Muscle layer of duodenum (tissue), 2 donors: ENCODE data around the gene WDR74.
A peak's percentile ranks its signal among the peaks of the same experiment; 100 is the strongest.

Experiments
- H3K27ac ChIP-seq: one replicate; pipeline ENCODE4 v1.7.0; 2013; ENCODE audit warnings: mild to moderate bottlenecking, low read length
- H3K27me3 ChIP-seq: one replicate; pipeline ENCODE4 v1.7.0; 2013; ENCODE audit warnings: low read depth, mild to moderate bottlenecking, control low read depth, low read length
- H3K36me3 ChIP-seq, 2 donors: one replicate each; pipeline ENCODE4 v1.7.0; 2013; ENCODE audit warnings: low read length in 2 of 2, control low read depth in 1 of 2, mild to moderate bottlenecking in 1 of 2; ENCODE audit not compliant: insufficient read depth in 2 of 2, control insufficient read depth in 1 of 2
- H3K4me1 ChIP-seq, 2 donors: one replicate each; pipeline ENCODE4 v1.7.0; 2013; ENCODE audit warnings: low read length in 2 of 2, mild to moderate bottlenecking in 2 of 2, control low read depth in 1 of 2, moderate library complexity in 1 of 2; ENCODE audit not compliant: insufficient read depth in 2 of 2, control insufficient read depth in 1 of 2
- H3K4me3 ChIP-seq, 2 donors: one replicate each; pipeline ENCODE4 v1.7.0; 2013; ENCODE audit warnings: low read length in 2 of 2, low read depth in 1 of 2, mild to moderate bottlenecking in 1 of 2
- H3K9me3 ChIP-seq, 2 donors: one replicate each; pipeline ENCODE4 v1.7.0; 2013; ENCODE audit warnings: low read length in 2 of 2, control low read depth in 1 of 2, mild to moderate bottlenecking in 1 of 2; ENCODE audit not compliant: control insufficient read depth in 1 of 2
- donor health status: healthy.

WDR74 gene

DNA sequence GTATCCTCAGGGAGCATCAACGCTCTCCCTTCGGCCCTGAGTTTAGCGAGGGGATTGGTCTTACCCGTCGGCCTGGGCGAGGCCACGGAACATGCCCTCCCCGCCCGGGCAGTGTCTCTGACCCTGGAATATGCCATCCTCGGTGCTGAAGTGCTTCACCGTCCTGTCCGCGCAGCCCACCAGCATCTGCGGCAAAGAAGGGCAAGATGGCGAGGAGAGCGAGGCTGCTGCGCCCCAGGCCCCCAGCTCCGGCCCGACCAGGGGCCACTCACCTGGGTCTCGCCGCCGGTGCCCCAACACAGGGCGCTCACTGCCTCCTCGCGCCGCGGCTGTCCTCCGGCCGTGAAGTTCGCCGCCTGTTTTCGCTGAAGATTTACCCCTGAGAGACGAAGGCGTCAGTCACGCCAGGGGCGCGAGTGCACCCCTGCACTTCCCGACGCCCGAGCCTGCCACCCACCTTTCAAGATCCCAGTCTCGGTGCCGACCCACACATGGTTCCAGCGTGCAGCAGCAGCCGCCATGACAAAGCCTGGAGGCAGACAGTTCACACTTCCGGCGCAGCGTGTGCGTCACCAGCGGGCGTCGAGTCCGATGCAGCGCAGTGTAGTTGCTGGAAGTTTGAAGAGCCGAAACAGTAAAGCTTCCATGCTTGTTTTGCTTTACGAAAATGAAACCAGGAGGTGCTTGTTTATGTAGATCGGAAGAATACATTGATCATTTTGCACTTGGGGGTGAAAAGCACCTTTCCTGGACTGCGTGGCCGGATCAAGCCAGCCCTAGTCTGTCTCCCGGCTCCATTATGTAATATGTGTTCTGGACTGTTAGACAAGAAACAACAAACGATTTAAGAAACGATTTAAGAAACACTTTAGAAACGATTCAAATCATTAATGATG is at the start of gene WDR74:
Gene WDR74 (minus strand): TSS at position 541 of the 896 bp plus-strand sequence. CDS start 20 bp downstream, at position 521.
- Histone ChIP-seq H3K27ac (peak within 1 kb of the TSS; percentile 97), H3K27me3 (no peaks in the 10 kb centered on the region), H3K9me3 (no peaks in the 10 kb centered on the region), H3K4me1 (peaks cover 3 to 9% of the 10 kb centered on the region in 2 donors), H3K4me3 (peak within 1 kb of the TSS; percentile 89 to 99), H3K36me3 (peaks cover 15 to 28% of the 10 kb centered on the region in 2 donors)

DNA sequence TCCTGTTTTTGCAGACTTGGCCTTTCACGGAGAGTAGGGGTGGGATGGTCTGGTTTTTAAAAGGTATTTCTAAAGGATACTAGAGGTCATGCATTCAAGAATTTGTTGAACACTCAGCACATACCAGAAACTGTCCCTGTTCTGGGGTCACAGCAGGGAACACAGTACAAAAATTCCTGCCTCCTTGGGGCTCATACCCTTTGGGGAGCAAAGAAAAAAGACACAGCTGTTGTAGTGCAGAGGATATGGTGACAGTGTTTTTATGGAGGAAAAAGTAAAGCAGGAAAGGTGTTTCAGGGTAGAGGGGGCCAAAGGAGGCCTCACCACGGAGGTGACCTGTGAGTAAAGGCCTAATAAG is 49.7 kb upstream of the WDR74 start:
- peaks cover 42 to 54% of the 10 kb centered on the region in 2 donors for H3K36me3 ChIP-seq
- H3K9me3 ChIP-seq: no peaks in the 10 kb centered on the region
- H3K27ac ChIP-seq: no peak overlapping the region
- H3K27me3 ChIP-seq: no peaks in the 10 kb centered on the region
- H3K4me3 ChIP-seq: no peak overlapping the region
- H3K4me1 ChIP-seq: peaks cover 9 to 14% of the 10 kb centered on the region in 2 donors

DNA sequence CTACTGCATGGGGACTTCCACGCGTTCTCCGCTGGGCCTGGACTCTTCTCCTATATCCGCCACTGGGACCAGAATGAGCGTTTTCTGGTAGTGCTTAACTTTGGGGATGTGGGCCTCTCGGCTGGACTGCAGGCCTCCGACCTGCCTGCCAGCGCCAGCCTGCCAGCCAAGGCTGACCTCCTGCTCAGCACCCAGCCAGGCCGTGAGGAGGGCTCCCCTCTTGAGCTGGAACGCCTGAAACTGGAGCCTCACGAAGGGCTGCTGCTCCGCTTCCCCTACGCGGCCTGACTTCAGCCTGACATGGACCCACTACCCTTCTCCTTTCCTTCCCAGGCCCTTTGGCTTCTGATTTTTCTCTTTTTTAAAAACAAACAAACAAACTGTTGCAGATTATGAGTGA is 49.0 kb upstream of the WDR74 start:
- no peak overlapping the region for H3K27ac ChIP-seq
- no peaks in the 10 kb centered on the region for H3K9me3 ChIP-seq
- H3K36me3 ChIP-seq: peaks cover 49 to 61% of the 10 kb centered on the region in 2 donors
- H3K27me3 ChIP-seq: no peaks in the 10 kb centered on the region
- H3K4me1 ChIP-seq: peaks cover 13 to 21% of the 10 kb centered on the region in 2 donors
- H3K4me3 ChIP-seq: no peak overlapping the region

DNA sequence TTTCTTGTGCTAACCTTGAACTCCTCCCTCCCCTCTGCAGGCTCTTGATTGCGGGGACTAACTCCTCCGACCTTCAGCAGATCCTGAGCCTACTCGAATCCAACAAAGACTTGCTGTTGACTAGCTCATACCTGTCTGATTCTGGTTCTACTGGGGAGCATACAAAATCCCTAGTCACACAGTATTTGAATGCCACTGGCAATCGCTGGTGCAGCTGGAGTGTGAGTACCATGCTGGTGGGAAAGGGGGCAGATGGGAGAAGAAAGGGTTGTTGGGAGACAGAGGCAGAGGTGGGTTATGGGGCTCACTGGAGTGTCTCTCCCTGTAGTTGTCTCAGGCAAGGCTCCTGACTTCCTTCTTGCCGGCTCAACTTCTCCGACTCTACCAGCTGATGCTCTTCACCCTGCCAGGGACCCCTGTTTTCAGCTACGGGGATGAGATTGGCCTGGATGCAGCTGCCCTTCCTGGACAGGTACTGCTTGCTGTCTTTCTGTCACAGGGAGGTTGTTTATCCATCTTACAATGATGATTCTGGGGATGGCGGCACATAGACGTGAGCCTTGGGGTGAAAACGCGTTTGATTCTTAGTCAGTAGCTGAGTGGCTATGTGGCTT is 45.9 kb upstream of the WDR74 start:
- peaks cover 22 to 38% of the 10 kb centered on the region in 2 donors for H3K4me1 ChIP-seq
- H3K4me3 ChIP-seq: no peak overlapping the region
- H3K36me3 ChIP-seq: peaks cover 58 to 86% of the 10 kb centered on the region in 2 donors
- H3K27ac ChIP-seq: no peak overlapping the region
- no peaks in the 10 kb centered on the region for H3K9me3 ChIP-seq
- no peaks in the 10 kb centered on the region for H3K27me3 ChIP-seq

DNA sequence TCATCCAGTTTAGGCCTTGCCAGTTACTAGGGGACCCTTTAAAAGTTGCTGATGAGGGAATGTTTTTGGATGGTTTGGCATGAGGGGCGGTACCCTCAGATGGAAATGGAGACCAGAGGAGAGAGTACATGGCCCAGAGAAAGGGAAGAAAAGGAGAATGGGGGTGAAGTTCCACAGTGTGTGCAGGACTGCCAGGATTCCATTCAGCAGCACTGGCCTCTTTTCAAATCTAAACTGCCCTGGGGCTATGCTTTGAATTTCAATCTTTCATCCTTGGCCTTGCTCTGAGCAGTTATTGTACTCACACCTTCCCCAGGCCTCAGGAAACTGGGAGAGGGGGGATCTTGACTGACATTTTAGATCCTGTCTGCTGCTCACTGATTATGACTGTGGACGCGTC is 44.3 kb upstream of the WDR74 start:
- H3K4me3 ChIP-seq: peak overlapping the region in 1 of 2 donors; percentile 97
- H3K36me3 ChIP-seq: peaks cover 49 to 76% of the 10 kb centered on the region in 2 donors
- peak overlapping the region; percentile 99 for H3K27ac ChIP-seq
- H3K4me1 ChIP-seq: peaks cover 25 to 50% of the 10 kb centered on the region in 2 donors
- H3K27me3 ChIP-seq: no peaks in the 10 kb centered on the region
- no peaks in the 10 kb centered on the region for H3K9me3 ChIP-seq

DNA sequence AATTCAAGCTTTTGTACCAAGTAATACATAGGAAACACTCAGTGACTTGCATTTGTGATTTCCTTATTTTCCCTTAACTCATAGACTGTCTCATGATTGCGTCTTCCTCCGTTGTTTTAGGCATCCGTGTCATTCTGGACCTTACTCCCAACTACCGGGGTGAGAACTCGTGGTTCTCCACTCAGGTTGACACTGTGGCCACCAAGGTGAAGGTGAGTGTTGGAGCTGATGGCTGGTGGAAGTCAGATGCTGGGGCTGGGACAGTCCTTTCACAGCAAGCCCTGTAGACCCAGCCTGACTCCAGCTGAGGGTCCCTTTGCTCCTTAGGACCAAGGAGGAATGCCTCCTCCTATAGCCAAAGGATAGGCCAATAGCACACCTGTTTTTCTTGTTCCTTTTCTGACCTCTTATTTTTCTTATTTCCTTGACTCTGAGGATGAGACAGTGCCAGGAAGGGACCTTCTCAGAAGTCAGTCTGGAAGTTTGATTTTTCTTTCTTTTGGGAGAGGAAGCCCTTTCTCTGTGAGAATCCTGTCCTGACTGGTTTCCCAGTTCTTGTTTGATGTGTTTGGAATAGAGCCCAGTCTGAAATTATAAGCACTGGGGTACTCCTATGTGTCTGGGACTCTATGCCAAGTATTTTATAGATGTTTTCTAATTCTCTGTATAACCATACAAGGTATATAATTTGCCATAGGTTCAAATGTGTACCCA is 43.6 kb upstream of the WDR74 start:
- H3K27ac ChIP-seq: peak overlapping the region; percentile 99
- H3K9me3 ChIP-seq: no peaks in the 10 kb centered on the region
- H3K4me1 ChIP-seq: peaks cover 25 to 50% of the 10 kb centered on the region in 2 donors
- H3K36me3 ChIP-seq: peaks cover 41 to 69% of the 10 kb centered on the region in 2 donors
- H3K27me3 ChIP-seq: no peaks in the 10 kb centered on the region
- H3K4me3 ChIP-seq: peak overlapping the region; percentile 94 to 97

DNA sequence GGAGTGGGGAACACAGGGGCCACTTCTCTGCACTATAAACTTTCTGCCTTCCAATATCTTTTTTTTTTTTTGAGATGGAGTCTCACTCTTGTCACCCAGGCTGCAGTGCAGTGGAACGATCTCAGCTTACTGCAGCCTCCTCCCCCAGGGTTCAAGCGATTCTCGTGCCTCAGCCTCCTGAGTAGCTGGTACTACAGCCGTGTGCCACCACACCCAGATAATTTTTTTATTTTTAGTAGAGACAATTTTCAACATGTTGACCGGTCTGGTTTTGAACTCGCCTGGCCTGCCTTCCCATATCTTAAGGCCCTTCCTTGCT is 43.0 kb upstream of the WDR74 start:
- peak overlapping the region; percentile 94 to 97 for H3K4me3 ChIP-seq
- no peaks in the 10 kb centered on the region for H3K9me3 ChIP-seq
- peaks cover 39 to 65% of the 10 kb centered on the region in 2 donors for H3K36me3 ChIP-seq
- H3K27ac ChIP-seq: peak overlapping the region; percentile 99
- H3K4me1 ChIP-seq: peaks cover 25 to 50% of the 10 kb centered on the region in 2 donors
- no peaks in the 10 kb centered on the region for H3K27me3 ChIP-seq

DNA sequence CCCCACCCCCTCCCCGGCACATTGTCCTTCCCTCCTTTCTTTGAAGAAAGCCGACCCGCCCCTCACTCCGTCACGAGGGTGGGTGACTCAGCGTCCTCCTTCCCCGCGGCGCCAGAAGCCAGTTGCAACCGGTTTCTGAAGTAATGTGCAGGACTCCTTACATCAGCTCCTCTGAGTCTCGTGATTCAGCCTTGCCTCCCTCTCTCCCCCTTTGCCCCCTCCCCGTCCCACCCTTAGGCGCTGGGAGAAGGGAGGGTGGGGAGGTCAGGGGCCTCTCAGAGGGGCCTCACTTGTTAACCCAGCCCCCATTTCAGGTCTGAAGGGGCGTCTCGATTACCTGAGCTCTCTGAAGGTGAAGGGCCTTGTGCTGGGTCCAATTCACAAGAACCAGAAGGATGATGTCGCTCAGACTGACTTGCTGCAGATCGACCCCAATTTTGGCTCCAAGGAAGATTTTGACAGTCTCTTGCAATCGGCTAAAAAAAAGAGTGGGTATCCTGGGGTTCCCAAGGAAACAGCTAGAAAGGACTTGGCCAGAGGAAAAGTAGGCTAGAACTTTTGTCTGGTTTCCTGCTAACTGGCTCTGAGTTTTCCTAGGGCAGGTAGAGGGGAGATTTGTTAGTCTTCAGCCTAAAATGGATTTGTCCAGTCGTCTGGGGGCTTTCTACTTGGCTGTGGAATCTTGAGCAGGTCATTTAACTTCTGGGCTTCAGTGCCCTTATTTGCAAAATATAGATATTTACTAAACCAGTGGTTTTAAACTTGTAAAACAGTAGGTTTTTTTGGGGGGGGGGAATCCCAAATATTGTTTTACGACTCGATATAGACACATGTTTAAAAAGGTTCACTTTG is 42.4 kb upstream of the WDR74 start:
- H3K4me3 ChIP-seq: peak overlapping the region; percentile 94 to 97
- H3K27ac ChIP-seq: peak overlapping the region; percentile 99
- H3K27me3 ChIP-seq: no peaks in the 10 kb centered on the region
- no peaks in the 10 kb centered on the region for H3K9me3 ChIP-seq
- H3K36me3 ChIP-seq: peaks cover 33 to 59% of the 10 kb centered on the region in 2 donors
- peaks cover 25 to 50% of the 10 kb centered on the region in 2 donors for H3K4me1 ChIP-seq

DNA sequence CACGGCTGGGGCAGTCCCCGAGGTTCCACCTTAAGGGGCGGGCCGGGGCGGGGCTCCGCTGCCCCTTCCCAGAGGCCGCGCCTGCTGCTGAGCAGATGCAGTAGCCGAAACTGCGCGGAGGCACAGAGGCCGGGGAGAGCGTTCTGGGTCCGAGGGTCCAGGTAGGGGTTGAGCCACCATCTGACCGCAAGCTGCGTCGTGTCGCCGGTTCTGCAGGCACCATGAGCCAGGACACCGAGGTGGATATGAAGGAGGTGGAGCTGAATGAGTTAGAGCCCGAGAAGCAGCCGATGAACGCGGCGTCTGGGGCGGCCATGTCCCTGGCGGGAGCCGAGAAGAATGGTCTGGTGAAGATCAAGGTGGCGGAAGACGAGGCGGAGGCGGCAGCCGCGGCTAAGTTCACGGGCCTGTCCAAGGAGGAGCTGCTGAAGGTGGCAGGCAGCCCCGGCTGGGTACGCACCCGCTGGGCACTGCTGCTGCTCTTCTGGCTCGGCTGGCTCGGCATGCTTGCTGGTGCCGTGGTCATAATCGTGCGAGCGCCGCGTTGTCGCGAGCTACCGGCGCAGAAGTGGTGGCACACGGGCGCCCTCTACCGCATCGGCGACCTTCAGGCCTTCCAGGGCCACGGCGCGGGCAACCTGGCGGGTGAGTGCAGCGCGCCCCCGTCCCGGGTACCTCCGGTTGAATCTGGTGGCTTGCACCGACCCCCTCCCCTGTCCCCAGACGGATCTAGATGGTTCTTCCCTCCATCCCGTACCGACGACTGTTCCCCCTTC is 41.6 kb upstream of the WDR74 start, which contains the start of gene SLC3A2:
Gene SLC3A2 (plus strand): TSS at position 94 of the 776 bp plus-strand sequence. CDS start 128 bp downstream, at position 222.
- Histone ChIP-seq H3K9me3 (no peaks in the 10 kb centered on the region), H3K27ac (peak within 1 kb of the TSS; percentile 99), H3K27me3 (no peaks in the 10 kb centered on the region), H3K4me3 (peak within 1 kb of the TSS; percentile 94 to 97), H3K36me3 (peaks cover 32 to 51% of the 10 kb centered on the region in 2 donors), H3K4me1 (peaks cover 25 to 50% of the 10 kb centered on the region in 2 donors)

DNA sequence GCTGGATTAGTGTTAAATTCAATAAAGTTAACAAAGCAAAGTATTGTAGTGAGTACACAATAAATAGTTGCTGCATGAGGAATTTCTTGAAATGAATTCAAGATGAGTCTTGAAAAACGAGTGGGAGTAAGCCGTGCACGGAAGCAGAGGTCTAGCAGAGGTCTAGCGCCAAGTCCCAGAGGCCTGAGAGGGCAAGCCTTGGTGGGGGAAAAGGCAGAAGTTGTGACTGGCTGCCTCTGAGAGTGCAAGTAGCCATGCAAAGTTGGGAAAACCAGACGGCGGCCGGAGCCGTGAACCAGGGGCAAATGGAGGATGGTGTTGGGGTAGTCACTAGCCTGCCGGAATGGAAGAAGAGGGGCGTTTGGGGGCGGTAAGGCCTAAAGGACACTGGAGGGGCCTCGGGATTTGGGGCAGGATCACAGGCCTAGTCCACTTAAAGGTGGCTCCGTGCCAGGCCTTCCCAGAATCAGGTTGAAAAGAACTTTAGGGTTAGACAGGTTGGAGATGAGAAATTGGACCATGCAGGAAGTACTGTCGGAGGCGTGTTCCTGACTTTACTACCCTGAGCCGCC is 40.9 kb upstream of the WDR74 start:
- peaks cover 26 to 44% of the 10 kb centered on the region in 2 donors for H3K36me3 ChIP-seq
- H3K4me1 ChIP-seq: peaks cover 25 to 46% of the 10 kb centered on the region in 2 donors
- peak overlapping the region; percentile 94 to 97 for H3K4me3 ChIP-seq
- peak overlapping the region; percentile 99 for H3K27ac ChIP-seq
- H3K27me3 ChIP-seq: no peaks in the 10 kb centered on the region
- no peaks in the 10 kb centered on the region for H3K9me3 ChIP-seq
